ENCODE results near the gene FYTTD1.

- TF ChIP-seq CTCF (conservative IDR thresholded peaks at IDR 0.05 in 1 of 2, IDR thresholded peaks at IDR 0.05 in 1 of 2; ENCODE audit: low read depth in 1 of 2, low read length in 2 of 2) (no peak), EZH2 (IDR thresholded peaks at IDR 0.05; ENCODE audit: low read length, missing control alignments) (no peak)
Measured at GRCh38 chr3:197830967-197831313, 81.3 kb downstream of the FYTTD1 start.
